ENCODE data around the gene G2E3. TPM values are rescaled to one million over a fixed set of nuclear protein-coding genes. Genes with fewer than 3 reads are reported as not detected.
"Not testable (repeated sequence)": the region's sequence is repeated elsewhere in the genome, so short reads cannot be mapped to it uniquely, and the experiment has no call there.

G2E3 gene
- total RNA-seq, 1 donor from 2014 or later = 135 TPM

DNA sequence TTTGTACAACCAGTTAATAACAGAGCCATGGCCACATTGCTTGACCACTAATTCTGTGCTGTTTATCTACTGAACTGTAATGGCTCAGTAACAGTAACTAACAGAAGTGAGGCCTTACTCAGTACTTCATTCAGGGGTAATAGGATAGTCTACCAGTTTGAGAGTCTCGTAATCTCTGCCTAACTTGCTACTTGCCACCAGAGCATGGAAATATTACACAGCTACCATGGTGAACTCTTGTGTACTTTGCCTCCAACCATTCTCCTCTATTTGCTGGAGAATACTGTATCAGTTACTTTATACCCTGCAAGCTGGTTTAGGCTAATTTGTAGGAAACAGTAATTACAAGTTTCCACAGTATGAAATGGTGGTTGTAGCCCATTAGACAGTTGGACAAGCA lies 73.8 kb downstream of the G2E3 start:
- no peak for DNase-seq (ENCODE audit: low spot score)
- H2AFZ ChIP-seq (replicated peaks) = no peak overlapping the region
- no peaks in the 10 kb centered on the region for H3K27me3 ChIP-seq
- no peak overlapping the region for H3K4me2 ChIP-seq
- no peak overlapping the region for H3K27ac ChIP-seq
- H3F3A ChIP-seq (ENCODE audit: low read depth) = no peaks in the 10 kb centered on the region
- H3K9ac ChIP-seq = no peak overlapping the region
- Mint-ChIP-seq H3K27ac (no peak overlapping the region), H3K27me3 (ENCODE audit: insufficient read depth, low read depth) (no peaks in the 10 kb centered on the region), H3K4me3 (no peak overlapping the region), H3K36me3 (peaks cover 33% of the 10 kb centered on the region), H3K4me1 (no peaks in the 10 kb centered on the region), H3K9me3 (no peaks in the 10 kb centered on the region)
- no peaks in the 10 kb centered on the region for H3K9me3 ChIP-seq (ENCODE audit: low read depth)
- H4K20me1 ChIP-seq (ENCODE audit: low read depth) = peaks cover 12% of the 10 kb centered on the region
- H3K79me2 ChIP-seq (ENCODE audit: low read depth) = peaks cover 60% of the 10 kb centered on the region
- peaks cover 3% of the 10 kb centered on the region for H3K36me3 ChIP-seq
- H3K4me3 ChIP-seq = no peak overlapping the region
- TF ChIP-seq EZH2 (IDR thresholded peaks at IDR 0.05) = no peak
- TF ChIP-seq, protein P1, sequence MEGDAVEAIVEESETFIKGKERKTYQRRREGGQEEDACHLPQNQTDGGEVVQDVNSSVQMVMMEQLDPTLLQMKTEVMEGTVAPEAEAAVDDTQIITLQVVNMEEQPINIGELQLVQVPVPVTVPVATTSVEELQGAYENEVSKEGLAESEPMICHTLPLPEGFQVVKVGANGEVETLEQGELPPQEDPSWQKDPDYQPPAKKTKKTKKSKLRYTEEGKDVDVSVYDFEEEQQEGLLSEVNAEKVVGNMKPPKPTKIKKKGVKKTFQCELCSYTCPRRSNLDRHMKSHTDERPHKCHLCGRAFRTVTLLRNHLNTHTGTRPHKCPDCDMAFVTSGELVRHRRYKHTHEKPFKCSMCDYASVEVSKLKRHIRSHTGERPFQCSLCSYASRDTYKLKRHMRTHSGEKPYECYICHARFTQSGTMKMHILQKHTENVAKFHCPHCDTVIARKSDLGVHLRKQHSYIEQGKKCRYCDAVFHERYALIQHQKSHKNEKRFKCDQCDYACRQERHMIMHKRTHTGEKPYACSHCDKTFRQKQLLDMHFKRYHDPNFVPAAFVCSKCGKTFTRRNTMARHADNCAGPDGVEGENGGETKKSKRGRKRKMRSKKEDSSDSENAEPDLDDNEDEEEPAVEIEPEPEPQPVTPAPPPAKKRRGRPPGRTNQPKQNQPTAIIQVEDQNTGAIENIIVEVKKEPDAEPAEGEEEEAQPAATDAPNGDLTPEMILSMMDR (IDR thresholded peaks at IDR 0.05) = no peak
- TF ChIP-seq EZH2phosphoT487 (IDR thresholded peaks at IDR 0.05) = no peak
- H3K4me1 ChIP-seq = no peaks in the 10 kb centered on the region

DNA sequence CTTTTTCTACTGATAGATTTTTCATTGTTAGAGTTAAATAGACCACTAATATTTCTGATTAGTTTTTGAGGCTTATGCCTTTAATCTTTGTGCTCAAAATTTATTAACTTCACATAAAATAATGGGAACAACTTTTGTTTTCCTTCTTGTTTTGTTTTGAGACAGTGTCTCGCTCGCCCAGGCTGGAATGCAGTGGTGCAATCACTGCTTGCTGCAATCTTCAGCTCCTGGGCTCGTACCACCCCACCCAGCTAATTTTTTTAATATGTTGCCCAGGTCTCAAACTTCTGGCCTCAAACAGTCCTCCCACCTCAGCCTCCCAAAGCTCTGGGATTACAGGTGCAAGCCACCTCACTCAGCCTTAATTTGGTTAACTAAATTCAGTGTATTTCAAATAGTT lies 80.0 kb downstream of the G2E3 start:
- H3K27me3 Mint-ChIP-seq (ENCODE audit: insufficient read depth, low read depth) = no peaks in the 10 kb centered on the region
- peaks cover 28% of the 10 kb centered on the region for H3K36me3 Mint-ChIP-seq

DNA sequence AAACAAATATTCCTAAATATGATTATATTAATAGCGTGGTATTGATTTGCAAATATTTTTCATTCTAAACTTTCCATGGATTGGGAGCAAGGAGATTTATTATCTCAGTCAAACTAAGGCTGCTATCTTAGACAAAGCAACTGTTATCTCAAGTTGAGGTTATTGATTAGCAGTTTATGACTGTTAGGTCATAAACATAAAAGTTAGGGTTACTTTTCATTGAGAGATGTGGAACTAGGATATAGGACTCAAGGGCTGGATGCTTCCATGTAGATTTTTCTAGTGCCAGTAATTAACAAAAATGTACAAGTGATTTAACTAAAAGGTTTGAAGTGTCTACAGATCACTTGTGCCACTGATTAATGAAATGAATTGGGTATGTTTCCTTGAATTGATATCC lies 82.2 kb downstream of the G2E3 start:
- H3K27ac ChIP-seq = no peak overlapping the region
- no peaks in the 10 kb centered on the region for H3K4me1 Mint-ChIP-seq
- H2AFZ ChIP-seq (replicated peaks) = no peak overlapping the region
- no peaks in the 10 kb centered on the region for H3K4me1 ChIP-seq
- no peak overlapping the region for H3K4me3 Mint-ChIP-seq
- no peaks in the 10 kb centered on the region for H3K9me3 ChIP-seq (ENCODE audit: low read depth)
- H3K79me2 ChIP-seq (ENCODE audit: low read depth) = peaks cover 30% of the 10 kb centered on the region
- H3K9me3 Mint-ChIP-seq = peaks cover 19% of the 10 kb centered on the region
- H4K20me1 ChIP-seq (ENCODE audit: low read depth) = no peaks in the 10 kb centered on the region
- H3K36me3 Mint-ChIP-seq = peaks cover 36% of the 10 kb centered on the region
- H3K36me3 ChIP-seq = peaks cover 26% of the 10 kb centered on the region
- TF ChIP-seq, protein P1 (IDR thresholded peaks at IDR 0.05) = no peak
- no peak for TF ChIP-seq EZH2phosphoT487 (IDR thresholded peaks at IDR 0.05)
- TF ChIP-seq EZH2 (IDR thresholded peaks at IDR 0.05) = no peak
- H3K9ac ChIP-seq = no peak overlapping the region
- no peak overlapping the region for H3K27ac Mint-ChIP-seq
- DNase-seq (ENCODE audit: low spot score) = no peak
- no peak overlapping the region for H3K4me3 ChIP-seq
- peaks cover 5% of the 10 kb centered on the region for H3K27me3 Mint-ChIP-seq (ENCODE audit: insufficient read depth, low read depth)
- no peaks in the 10 kb centered on the region for H3K27me3 ChIP-seq
- no peaks in the 10 kb centered on the region for H3F3A ChIP-seq (ENCODE audit: low read depth)
- no peak overlapping the region for H3K4me2 ChIP-seq

More for the DNA sequence above, 80.0 kb downstream of the G2E3 start:
- Histone ChIP-seq H2AFZ (replicated peaks) (no peak overlapping the region), H3K4me2 (no peak overlapping the region), H3K27me3 (no peaks in the 10 kb centered on the region), H3K27ac (no peak overlapping the region), H3K9me3 (ENCODE audit: low read depth) (no peaks in the 10 kb centered on the region), H3F3A (ENCODE audit: low read depth) (no peaks in the 10 kb centered on the region), H3K36me3 (peaks cover 11% of the 10 kb centered on the region), H3K4me1 (no peaks in the 10 kb centered on the region), H3K4me3 (no peak overlapping the region), H3K79me2 (ENCODE audit: low read depth) (peaks cover 11% of the 10 kb centered on the region), H3K9ac (no peak overlapping the region), H4K20me1 (ENCODE audit: low read depth) (no peaks in the 10 kb centered on the region)
- Mint-ChIP-seq H3K4me3 (no peak overlapping the region), H3K9me3 (peaks cover 2% of the 10 kb centered on the region), H3K27ac (no peak overlapping the region), H3K4me1 (no peaks in the 10 kb centered on the region)
- no peak for DNase-seq (ENCODE audit: low spot score)
- TF ChIP-seq, protein P1 (IDR thresholded peaks at IDR 0.05) = no peak
- TF ChIP-seq EZH2phosphoT487 (IDR thresholded peaks at IDR 0.05) (no peak), EZH2 (IDR thresholded peaks at IDR 0.05) (no peak)

DNA sequence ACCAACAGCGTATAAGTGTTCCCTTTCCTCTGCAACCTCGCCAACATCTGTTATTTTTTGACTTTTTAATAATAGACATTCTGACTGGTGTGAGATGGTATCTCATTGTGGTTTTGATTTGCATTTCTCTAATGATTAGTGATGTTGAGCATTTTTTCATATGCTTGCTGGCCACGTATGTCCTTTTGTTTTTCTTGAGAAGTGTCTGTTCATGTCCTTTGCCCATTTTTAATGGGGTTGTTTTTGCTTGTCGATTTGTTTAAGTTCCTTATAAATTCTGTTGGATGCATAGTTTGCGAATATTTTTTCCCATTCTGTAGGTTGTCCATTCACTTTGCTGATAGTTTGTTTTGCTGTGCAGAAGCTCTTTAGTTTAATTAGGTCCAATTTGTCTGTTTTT lies 85.5 kb downstream of the G2E3 start:
- H3K4me1 Mint-ChIP-seq; H3K4me3 ChIP-seq; H3K27me3 Mint-ChIP-seq (ENCODE audit: insufficient read depth, low read depth); H3K4me2 ChIP-seq; H3K27me3 ChIP-seq; H3K9ac ChIP-seq; DNase-seq (ENCODE audit: low spot score); H3K9me3 ChIP-seq (ENCODE audit: low read depth); H4K20me1 ChIP-seq (ENCODE audit: low read depth); H2AFZ ChIP-seq (replicated peaks); H3K27ac Mint-ChIP-seq; H3K4me1 ChIP-seq; H3K27ac ChIP-seq; H3F3A ChIP-seq (ENCODE audit: low read depth); H3K4me3 Mint-ChIP-seq: not testable (repeated sequence)
- Mint-ChIP-seq H3K9me3 (peaks cover 19% of the 10 kb centered on the region), H3K36me3 (peaks cover 37% of the 10 kb centered on the region)
- peaks cover 30% of the 10 kb centered on the region for H3K79me2 ChIP-seq (ENCODE audit: low read depth)
- H3K36me3 ChIP-seq = peaks cover 23% of the 10 kb centered on the region

All from neural progenitor cell (in vitro differentiated cells).